Neural progenitor cell (in vitro differentiated cells): ENCODE data around the gene NDUFB6.

Source experiments
- CTCF ChIP-seq: fragments of 200-600 bp; sonication (generic); IDR thresholded peaks from 2 replicates; pipeline ENCODE4 v1.5.1; 2017; ENCODE audit warnings: antibody characterized with exemption, mild to moderate bottlenecking
- EZH2phosphoT487 ChIP-seq: fragments of 200-600 bp; sonication (generic); IDR thresholded peaks from 2 replicates; pipeline ENCODE4 v1.6.1; 2017; ENCODE audit warnings: antibody characterized with exemption

GRCh38 chr9:32581512-32582143 is 8.7 kb upstream of the NDUFB6 start:
- TF ChIP-seq CTCF = peak; percentile 71
- no peak for TF ChIP-seq EZH2phosphoT487
